CD8-positive, alpha-beta memory T cell (primary cell): ENCODE data around the gene RAB20. TPM values are rescaled to one million over a fixed set of nuclear protein-coding genes. Genes with fewer than 3 reads are reported as not detected.

Source experiments
- CTCF ChIA-PET: fragments of 350-600 bp; sonication (Branson Sonifier 250); formaldehyde crosslinking; loops from one replicate; lab custom pipeline; 2021; ENCODE audit warnings: antibody characterized with exemption; lab: Charles Lee
- POLR2A ChIA-PET: fragments of 350-600 bp; sonication (Branson Sonifier 250); formaldehyde crosslinking; loops from one replicate; lab custom pipeline; 2021; ENCODE audit warnings: antibody characterized with exemption; lab: Charles Lee
- DNase-seq, 5 donors: peaks; one replicate each; pipeline versions ENCODE4 v3.0.0 to v3.0.0-alpha.2; 2020 to 2022; ENCODE audit warnings: mixed read lengths in 1 of 5
- H3K27ac ChIP-seq: one replicate; pipeline ENCODE4 v1.7.0; 2013; ENCODE audit warnings: low read depth, mild to moderate bottlenecking, low read length, moderate library complexity
- H3K27me3 ChIP-seq: 2 replicates; pipeline ENCODE4 v1.7.0; 2013; ENCODE audit warnings: low read length, mild to moderate bottlenecking; ENCODE audit not compliant: insufficient read depth, poor library complexity, severe bottlenecking
- H3K36me3 ChIP-seq: 2 replicates; pipeline ENCODE4 v1.7.0; 2013; ENCODE audit warnings: mild to moderate bottlenecking, low read length, moderate library complexity; ENCODE audit not compliant: insufficient read depth
- H3K4me1 ChIP-seq: 2 replicates; pipeline ENCODE4 v1.7.0; 2013; ENCODE audit warnings: mild to moderate bottlenecking, low read length, moderate library complexity; ENCODE audit not compliant: insufficient read depth
- H3K4me3 ChIP-seq: 2 replicates; pipeline ENCODE4 v1.7.0; 2013; ENCODE audit warnings: mild to moderate bottlenecking, low read length
- H3K9me3 ChIP-seq: 2 replicates; pipeline ENCODE4 v1.7.0; 2013; ENCODE audit warnings: mild to moderate bottlenecking, low read length
- H3K27ac Mint-ChIP-seq, 8 donors: one replicate each; pipeline ENCODE4 v1.8.0; 2020 to 2021; ENCODE audit warnings: mixed read lengths in 8 of 8, mild to moderate bottlenecking in 6 of 8, inconsistent platforms in 3 of 8, moderate library complexity in 3 of 8
- H3K27me3 Mint-ChIP-seq, 2 donors: one replicate each; pipeline ENCODE4 v1.8.0; 2020 to 2021; ENCODE audit warnings: mixed read lengths in 2 of 2, mild to moderate bottlenecking in 1 of 2, moderate library complexity in 1 of 2
- H3K36me3 Mint-ChIP-seq, 3 donors: one replicate each; pipeline ENCODE4 v1.8.0; 2020 to 2021; ENCODE audit warnings: mixed read lengths in 3 of 3, inconsistent platforms in 1 of 3, mild to moderate bottlenecking in 1 of 3
- H3K4me1 Mint-ChIP-seq, 3 donors: one replicate each; pipeline ENCODE4 v1.8.0; 2020 to 2021; ENCODE audit warnings: mixed read lengths in 3 of 3, inconsistent platforms in 1 of 3, mild to moderate bottlenecking in 1 of 3
- H3K4me3 Mint-ChIP-seq, 7 donors: one replicate each; pipeline ENCODE4 v1.8.0; 2020 to 2021; ENCODE audit warnings: mixed read lengths in 7 of 7, mild to moderate bottlenecking in 6 of 7, moderate library complexity in 4 of 7, inconsistent platforms in 2 of 7
- H3K9me3 Mint-ChIP-seq, 5 donors: one replicate each; pipeline ENCODE4 v1.8.0; 2020 to 2022; ENCODE audit warnings: mixed read lengths in 5 of 5, mild to moderate bottlenecking in 3 of 5, moderate library complexity in 2 of 5, inconsistent platforms in 1 of 5
- polyA plus RNA-seq: library from polyadenylated mRNA; unstranded; fragments of 300-500 nt; fragmentation: Illumina TruSeq; gene quantifications from one replicate; pipeline ENCODE4 v1.2.3, GENCODE V29; 2021
- total RNA-seq, 2 experiments: library from RNA; stranded (reverse); gene quantifications; one replicate each; pipeline ENCODE4 v1.2.3, GENCODE V29; 2021

The RAB20 gene
- total and polyA plus RNA-seq, 3 experiments from 2014 or later = 0.84 to 2.7 (median 1.2) TPM

GRCh38 chr13:110556224-110556606, 5.3 kb downstream of the RAB20 start:
- no peaks in the 10 kb centered on the region for H3K4me1 ChIP-seq
- no peaks in the 10 kb centered on the region for H3K36me3 ChIP-seq
- H3K27me3 Mint-ChIP-seq = peaks cover 0 to 3% of the 10 kb centered on the region in 2 donors
- H3K27ac ChIP-seq = no peak overlapping the region
- DNase-seq = no peak
- peaks cover 0 to 2% (median 0%) of the 10 kb centered on the region in 3 donors for H3K36me3 Mint-ChIP-seq
- no peaks in the 10 kb centered on the region for H3K27me3 ChIP-seq
- H3K4me3 ChIP-seq = no peak overlapping the region
- ChIA-PET CTCF (no interaction called here), POLR2A (no interaction called here)
- peaks cover 0 to 2% (median 0%) of the 10 kb centered on the region in 5 donors for H3K9me3 Mint-ChIP-seq
- peaks cover 8 to 20% (median 13%) of the 10 kb centered on the region in 3 donors for H3K4me1 Mint-ChIP-seq
- no peaks in the 10 kb centered on the region for H3K9me3 ChIP-seq
- no peak overlapping the region for H3K4me3 Mint-ChIP-seq
- H3K27ac Mint-ChIP-seq = peak overlapping the region in 1 of 8 donors; percentile 23

GRCh38 chr13:110555601-110556223, 5.8 kb downstream of the RAB20 start:
- peaks cover 5 to 18% (median 10%) of the 10 kb centered on the region in 3 donors for H3K4me1 Mint-ChIP-seq
- peaks cover 0 to 3% of the 10 kb centered on the region in 2 donors for H3K27me3 Mint-ChIP-seq
- H3K4me3 Mint-ChIP-seq = no peak overlapping the region
- POLR2A ChIA-PET = no interaction called here
- H3K36me3 ChIP-seq = no peaks in the 10 kb centered on the region
- peaks cover 0 to under 1% (median 0%) of the 10 kb centered on the region in 3 donors for H3K36me3 Mint-ChIP-seq
- H3K4me3 ChIP-seq = no peak overlapping the region
- no peak for DNase-seq
- H3K9me3 Mint-ChIP-seq = peaks cover 0 to 2% (median 0%) of the 10 kb centered on the region in 5 donors
- CTCF ChIA-PET = no interaction called here
- no peaks in the 10 kb centered on the region for H3K4me1 ChIP-seq
- H3K27me3 ChIP-seq = no peaks in the 10 kb centered on the region
- no peak overlapping the region for H3K27ac ChIP-seq
- no peaks in the 10 kb centered on the region for H3K9me3 ChIP-seq
- H3K27ac Mint-ChIP-seq = peak overlapping the region in 3 of 8 donors; percentile 23 to 75 (median 52)

- no peaks in the 10 kb centered on the region for H3K27me3 ChIP-seq
- peak overlapping the region in 2 of 8 donors; percentile 44 to 52 for H3K27ac Mint-ChIP-seq
- CTCF ChIA-PET = no interaction called here
- peaks cover 0 to 3% of the 10 kb centered on the region in 2 donors for H3K27me3 Mint-ChIP-seq
- H3K4me1 Mint-ChIP-seq = peaks cover under 1 to 10% (median 2%) of the 10 kb centered on the region in 3 donors
- no peaks in the 10 kb centered on the region for H3K36me3 Mint-ChIP-seq
- POLR2A ChIA-PET = no interaction called here
- no peaks in the 10 kb centered on the region for H3K9me3 ChIP-seq
- H3K4me3 Mint-ChIP-seq = no peak overlapping the region
- H3K4me3 ChIP-seq = no peak overlapping the region
- H3K9me3 Mint-ChIP-seq = peaks cover 0 to 2% (median 0%) of the 10 kb centered on the region in 5 donors
- H3K27ac ChIP-seq = no peak overlapping the region
- no peaks in the 10 kb centered on the region for H3K4me1 ChIP-seq
- no peak for DNase-seq
- no peaks in the 10 kb centered on the region for H3K36me3 ChIP-seq
These were observed 6.6 kb downstream of the RAB20 start for GRCh38 chr13:110554946-110555345.

GRCh38 chr13:110554227-110554836, 7.2 kb downstream of the RAB20 start:
- Mint-ChIP-seq H3K4me3 (no peak overlapping the region), H3K27ac (no peak overlapping the region), H3K9me3 (peaks cover 0 to 2% (median 0%) of the 10 kb centered on the region in 5 donors), H3K4me1 (peaks cover 0 to 8% (median 0%) of the 10 kb centered on the region in 3 donors), H3K36me3 (no peaks in the 10 kb centered on the region), H3K27me3 (peaks cover 0 to 3% of the 10 kb centered on the region in 2 donors)
- Histone ChIP-seq H3K4me1 (no peaks in the 10 kb centered on the region), H3K9me3 (no peaks in the 10 kb centered on the region), H3K27me3 (no peaks in the 10 kb centered on the region), H3K36me3 (no peaks in the 10 kb centered on the region), H3K4me3 (no peak overlapping the region), H3K27ac (no peak overlapping the region)
- DNase-seq = no peak
- ChIA-PET CTCF (no interaction called here), POLR2A (no interaction called here)

GRCh38 chr13:110553417-110553816, 8.1 kb downstream of the RAB20 start:
- no peak overlapping the region for H3K4me3 ChIP-seq
- Mint-ChIP-seq H3K27me3 (peaks cover 0 to 3% of the 10 kb centered on the region in 2 donors), H3K36me3 (no peaks in the 10 kb centered on the region), H3K4me3 (no peak overlapping the region), H3K27ac (no peak overlapping the region), H3K9me3 (peaks cover 0 to 2% (median 0%) of the 10 kb centered on the region in 5 donors), H3K4me1 (peaks cover 0 to 8% (median 0%) of the 10 kb centered on the region in 3 donors)
- H3K36me3 ChIP-seq = no peaks in the 10 kb centered on the region
- no peaks in the 10 kb centered on the region for H3K9me3 ChIP-seq
- DNase-seq = no peak
- no peaks in the 10 kb centered on the region for H3K27me3 ChIP-seq
- no peaks in the 10 kb centered on the region for H3K4me1 ChIP-seq
- POLR2A ChIA-PET = no interaction called here
- CTCF ChIA-PET = no interaction called here
- H3K27ac ChIP-seq = no peak overlapping the region

GRCh38 chr13:110552767-110553166, 8.8 kb downstream of the RAB20 start:
- ChIA-PET CTCF (no interaction called here), POLR2A (no interaction called here)
- Histone ChIP-seq H3K27ac (no peak overlapping the region), H3K9me3 (no peaks in the 10 kb centered on the region), H3K4me1 (no peaks in the 10 kb centered on the region), H3K27me3 (no peaks in the 10 kb centered on the region), H3K4me3 (no peak overlapping the region), H3K36me3 (no peaks in the 10 kb centered on the region)
- DNase-seq = no peak
- H3K9me3 Mint-ChIP-seq = peaks cover 0 to 2% (median 0%) of the 10 kb centered on the region in 5 donors
- peaks cover 0 to 8% (median 0%) of the 10 kb centered on the region in 3 donors for H3K4me1 Mint-ChIP-seq
- no peaks in the 10 kb centered on the region for H3K36me3 Mint-ChIP-seq
- no peak overlapping the region for H3K4me3 Mint-ChIP-seq
- H3K27me3 Mint-ChIP-seq = peaks cover 0 to 3% of the 10 kb centered on the region in 2 donors
- peak overlapping the region in 1 of 8 donors; percentile 3 for H3K27ac Mint-ChIP-seq

- CTCF ChIA-PET = interaction anchor here (1.0 kb wide), 1 partner anchor 96 kb away, joined by 3 read pairs; no protein-coding TSS in a partner anchor
- Histone ChIP-seq H3K9me3 (no peaks in the 10 kb centered on the region), H3K27me3 (no peaks in the 10 kb centered on the region), H3K4me3 (no peak overlapping the region), H3K27ac (no peak overlapping the region), H3K36me3 (no peaks in the 10 kb centered on the region), H3K4me1 (no peaks in the 10 kb centered on the region)
- Mint-ChIP-seq H3K4me1 (peaks cover 0 to 8% (median 0%) of the 10 kb centered on the region in 3 donors), H3K9me3 (no peaks in the 10 kb centered on the region), H3K27ac (peak overlapping the region in 1 of 8 donors; percentile 62), H3K4me3 (no peak overlapping the region), H3K36me3 (no peaks in the 10 kb centered on the region), H3K27me3 (peaks cover 0 to 3% of the 10 kb centered on the region in 2 donors)
- DNase-seq = no peak
- POLR2A ChIA-PET = interaction anchor here (0.7 kb wide), 1 partner anchor 95 kb away, joined by 3 read pairs; no protein-coding TSS in a partner anchor
These were observed 10.2 kb downstream of the RAB20 start for GRCh38 chr13:110551284-110551683.

- no peak overlapping the region for H3K27ac ChIP-seq
- no peaks in the 10 kb centered on the region for H3K27me3 ChIP-seq
- Mint-ChIP-seq H3K36me3 (peaks cover 0 to 3% (median 0%) of the 10 kb centered on the region in 3 donors), H3K27ac (peak overlapping the region in 1 of 8 donors; percentile 71), H3K9me3 (no peaks in the 10 kb centered on the region), H3K4me1 (no peaks in the 10 kb centered on the region), H3K4me3 (no peak overlapping the region), H3K27me3 (peaks cover 0 to 3% of the 10 kb centered on the region in 2 donors)
- H3K4me1 ChIP-seq = no peaks in the 10 kb centered on the region
- ChIA-PET CTCF (no interaction called here), POLR2A (no interaction called here)
- no peaks in the 10 kb centered on the region for H3K36me3 ChIP-seq
- DNase-seq = no peak
- no peak overlapping the region for H3K4me3 ChIP-seq
- no peaks in the 10 kb centered on the region for H3K9me3 ChIP-seq
These were observed 11.7 kb downstream of the RAB20 start for GRCh38 chr13:110549795-110550160.
